ENCODE results near the gene CTIF.

CTIF gene

GRCh38 chr18:48575658-48576456 lies 37.0 kb downstream of the CTIF start:
- no peak for DNase-seq

DNA sequence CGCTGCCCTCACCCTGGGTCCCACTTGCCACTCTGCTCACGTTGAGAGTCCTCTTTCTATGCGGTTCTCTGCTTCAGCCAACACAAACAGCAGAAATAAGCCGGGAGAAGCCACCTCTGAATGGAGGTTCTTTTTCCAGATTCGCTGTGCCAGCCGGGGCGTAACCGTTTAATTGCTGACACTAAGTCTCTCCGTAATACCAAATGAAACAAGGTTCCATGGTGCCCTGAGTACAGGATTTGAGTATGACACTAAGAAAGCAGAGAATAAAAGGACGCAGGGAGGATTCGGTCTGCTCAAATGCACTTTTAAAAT lies 37.6 kb downstream of the CTIF start:
- DNase-seq, result no peak

- no peak for DNase-seq
Measured at GRCh38 chr18:48577478-48578190, 38.8 kb downstream of the CTIF start.

DNA sequence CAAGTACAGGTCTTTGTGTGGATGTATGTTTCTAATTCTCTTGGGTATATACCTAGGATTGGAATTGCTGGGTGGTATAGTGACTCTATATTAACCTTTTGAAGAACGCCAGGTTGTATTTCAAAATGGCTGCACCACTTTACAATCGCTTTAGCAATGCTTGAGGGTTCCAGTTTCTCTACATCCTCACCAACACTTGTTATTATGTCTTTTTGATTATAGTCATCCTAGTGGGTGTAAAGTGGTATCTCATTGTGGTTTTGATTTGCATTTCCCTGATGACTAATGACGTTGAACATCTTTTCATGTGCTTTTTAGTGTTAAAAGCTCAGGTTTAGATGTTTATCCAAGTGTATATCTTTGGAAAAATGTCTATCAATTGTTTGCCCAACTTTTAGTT lies 39.5 kb downstream of the CTIF start:
- no peak for DNase-seq

GRCh38 chr18:48580066-48580465 lies 41.2 kb downstream of the CTIF start:
- no peak for DNase-seq

DNA sequence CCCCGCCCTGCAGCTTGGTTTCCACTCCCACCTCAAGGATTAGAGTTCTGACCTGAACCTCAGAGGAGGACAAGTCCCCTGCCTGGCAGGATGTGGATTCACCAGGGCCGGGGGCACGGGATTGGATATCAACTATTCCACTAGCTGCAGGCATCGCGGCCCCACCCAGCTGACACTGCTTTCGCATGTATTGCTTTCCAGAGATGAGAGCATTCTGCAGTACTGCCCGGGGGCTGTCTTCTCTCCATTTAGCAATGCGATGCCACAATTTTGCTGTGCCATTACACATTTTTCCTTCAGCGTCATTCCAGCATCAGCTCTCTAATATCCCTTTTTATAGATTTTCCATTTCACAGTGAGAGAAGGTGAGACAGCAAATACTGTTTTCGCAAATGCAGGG lies 42.0 kb downstream of the CTIF start:
- DNase-seq, result no peak

DNA sequence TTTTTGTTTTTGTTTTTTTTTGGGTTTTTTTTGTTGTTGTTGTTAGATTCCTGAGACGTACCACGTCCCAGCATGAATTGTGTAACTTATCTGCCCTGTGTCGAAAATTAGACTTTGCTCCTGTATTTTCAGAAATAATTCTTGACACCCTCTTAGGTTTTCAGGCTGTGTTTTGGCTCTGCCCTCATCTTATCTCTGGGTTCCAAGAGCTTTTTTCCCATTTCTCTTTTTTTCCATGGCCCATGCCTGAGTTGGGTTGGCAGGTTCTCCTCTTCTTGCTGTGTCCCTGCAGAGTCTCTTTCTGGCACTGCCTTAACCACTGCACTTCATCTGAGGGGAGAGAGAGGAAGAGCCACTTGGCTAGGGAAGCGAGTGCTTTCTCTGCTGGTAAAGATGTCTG lies 42.4 kb downstream of the CTIF start:
- no peak for DNase-seq

- DNase-seq, result no peak
Measured at GRCh38 chr18:48581941-48582340, 43.1 kb downstream of the CTIF start.

DNA sequence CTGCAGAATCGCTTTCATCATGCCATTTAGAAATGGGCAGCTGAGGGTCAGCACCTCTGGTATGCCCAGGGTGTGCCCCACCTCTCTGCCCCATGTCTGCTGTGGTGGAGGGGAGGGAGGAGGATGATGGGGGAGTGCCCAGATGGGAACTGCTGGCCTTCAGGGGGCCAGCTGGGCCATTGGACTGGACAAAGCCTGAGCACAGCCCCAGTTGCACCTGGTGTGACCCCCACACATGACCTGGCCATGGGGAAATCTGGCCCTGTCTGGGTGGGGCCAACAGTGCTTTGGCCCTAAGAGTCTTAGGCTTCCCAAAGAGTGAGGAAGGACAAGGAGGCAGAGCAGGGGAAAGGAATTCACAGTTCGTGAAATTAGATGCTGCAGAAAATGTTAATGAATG lies 44.1 kb downstream of the CTIF start:
- no peak for DNase-seq

DNA sequence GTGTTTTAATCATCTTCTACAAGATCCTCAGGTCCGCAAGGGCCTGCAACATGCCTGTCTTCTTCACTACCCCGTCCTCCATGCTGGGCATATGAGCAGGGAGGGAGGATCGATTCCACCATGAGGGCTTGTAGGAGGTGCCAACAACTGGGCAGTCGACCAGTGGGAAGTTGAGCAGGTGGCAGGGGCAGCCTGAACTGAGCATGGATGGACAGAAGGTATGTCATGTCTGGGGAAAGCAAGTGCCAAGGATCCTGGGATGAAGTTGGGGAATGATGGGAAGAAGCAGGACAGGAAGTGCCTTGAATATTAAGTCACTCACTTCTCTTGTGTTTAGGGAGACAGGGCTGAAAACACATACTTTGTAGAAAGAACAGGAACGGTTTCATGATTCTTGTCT lies 44.7 kb downstream of the CTIF start:
- DNase-seq, result no peak

DNA sequence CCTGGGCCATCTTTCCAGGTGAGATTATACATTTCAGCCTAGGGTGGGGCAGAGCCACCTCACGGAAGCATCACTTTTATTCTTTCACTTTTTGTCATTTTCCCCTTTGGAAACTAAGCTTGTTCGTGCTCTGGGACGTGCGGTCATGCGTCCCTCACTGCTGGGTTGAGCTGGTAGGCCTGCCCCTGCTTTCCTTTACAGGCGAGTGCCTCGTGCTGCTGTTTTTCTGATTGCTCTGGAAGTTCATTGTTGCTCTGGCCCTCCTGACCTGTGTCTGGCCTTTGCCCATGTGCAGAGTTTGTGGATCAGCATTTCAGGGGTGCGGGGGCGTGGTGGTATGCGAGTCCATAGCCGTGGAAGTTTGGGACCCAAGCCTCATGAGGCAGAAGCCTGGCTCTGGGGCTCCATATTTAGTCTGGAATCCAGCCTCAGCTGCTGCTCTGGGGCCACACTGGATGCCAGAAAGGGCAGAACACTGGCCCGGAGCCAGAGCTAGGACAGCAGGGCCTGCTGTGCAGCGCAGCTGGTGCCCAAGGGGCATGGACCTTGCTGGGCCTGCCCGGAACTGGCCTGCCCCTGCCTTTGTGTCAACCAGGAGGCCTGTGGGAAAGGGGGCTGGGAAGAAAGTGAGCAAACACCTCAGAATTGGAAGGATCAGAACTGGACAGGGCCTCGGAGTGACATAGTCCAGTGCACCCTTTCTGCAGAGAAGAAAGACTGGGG lies 51.1 kb downstream of the CTIF start:
- peak in 1 of 2 experiments; percentile 84 for DNase-seq

GRCh38 chr18:48590678-48591077 lies 51.8 kb downstream of the CTIF start:
- DNase-seq, result peak; percentile 21 to 86

- no peak for DNase-seq
Measured at GRCh38 chr18:48592540-48593171, 53.8 kb downstream of the CTIF start.

- no peak for DNase-seq
Measured at GRCh38 chr18:48594471-48595094, 55.8 kb downstream of the CTIF start.

GRCh38 chr18:48595703-48596218 lies 56.9 kb downstream of the CTIF start:
- no peak for DNase-seq

DNA sequence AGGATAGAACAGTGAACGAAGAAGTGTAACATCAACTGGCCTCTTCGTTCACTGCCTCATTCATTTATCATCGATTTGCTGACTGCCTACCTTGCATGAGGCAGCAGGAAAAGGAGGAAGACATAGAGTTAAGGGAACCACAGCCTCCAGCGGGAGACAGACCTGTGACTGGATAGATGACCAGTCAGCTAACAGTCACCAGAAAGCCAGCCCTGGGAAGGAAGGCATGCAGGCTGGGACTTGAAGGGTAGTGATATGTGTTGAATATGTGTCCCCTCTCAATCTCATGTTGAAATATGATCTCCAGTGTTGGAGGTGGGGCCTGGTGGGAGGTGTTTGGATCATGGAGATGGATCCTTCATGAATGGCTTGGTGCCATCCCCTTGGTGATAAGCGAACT lies 58.3 kb downstream of the CTIF start:
- DNase-seq, result no peak

DNA sequence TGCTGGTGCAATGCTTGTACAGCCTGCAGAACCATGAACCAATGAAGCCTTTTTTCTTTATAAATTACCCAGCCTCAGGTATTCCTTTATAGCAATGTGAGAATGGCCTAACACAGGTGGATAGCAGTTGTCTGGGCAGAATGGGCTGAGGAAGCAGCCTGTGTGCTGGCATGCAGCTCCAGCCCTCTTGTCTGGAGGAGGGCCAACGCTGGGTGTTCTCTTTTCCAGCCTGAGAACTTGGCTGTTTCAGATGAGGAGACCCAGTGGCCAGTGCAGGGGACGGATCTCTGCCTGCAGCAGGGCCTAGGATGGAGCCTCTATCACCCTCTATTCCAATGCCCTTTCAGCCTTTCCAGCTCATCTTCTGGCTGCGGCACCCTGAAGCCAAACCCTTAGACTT lies 58.8 kb downstream of the CTIF start:
- DNase-seq, result no peak

GRCh38 chr18:48599391-48599790 lies 60.6 kb downstream of the CTIF start:
- no peak for DNase-seq

DNA sequence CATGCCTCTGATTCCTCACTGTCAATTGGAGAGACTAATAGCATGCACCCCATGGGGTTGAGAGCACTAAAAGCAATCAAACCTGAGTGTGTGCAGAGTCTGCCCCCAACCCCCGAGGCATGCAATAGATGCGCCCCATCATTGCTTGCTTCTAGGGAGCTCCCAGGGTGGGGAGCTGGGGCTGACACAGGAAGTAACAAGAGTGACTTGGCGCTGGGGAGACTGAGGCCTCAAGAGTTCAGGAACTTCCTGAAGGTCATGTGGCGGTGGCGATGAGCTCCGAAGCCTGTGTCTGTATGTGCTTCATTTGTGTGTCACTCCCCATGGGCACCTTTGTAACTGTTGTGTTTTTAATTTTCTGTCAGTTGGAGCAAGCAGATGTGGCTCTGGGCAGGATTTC lies 61.2 kb downstream of the CTIF start:
- no peak for DNase-seq

DNA sequence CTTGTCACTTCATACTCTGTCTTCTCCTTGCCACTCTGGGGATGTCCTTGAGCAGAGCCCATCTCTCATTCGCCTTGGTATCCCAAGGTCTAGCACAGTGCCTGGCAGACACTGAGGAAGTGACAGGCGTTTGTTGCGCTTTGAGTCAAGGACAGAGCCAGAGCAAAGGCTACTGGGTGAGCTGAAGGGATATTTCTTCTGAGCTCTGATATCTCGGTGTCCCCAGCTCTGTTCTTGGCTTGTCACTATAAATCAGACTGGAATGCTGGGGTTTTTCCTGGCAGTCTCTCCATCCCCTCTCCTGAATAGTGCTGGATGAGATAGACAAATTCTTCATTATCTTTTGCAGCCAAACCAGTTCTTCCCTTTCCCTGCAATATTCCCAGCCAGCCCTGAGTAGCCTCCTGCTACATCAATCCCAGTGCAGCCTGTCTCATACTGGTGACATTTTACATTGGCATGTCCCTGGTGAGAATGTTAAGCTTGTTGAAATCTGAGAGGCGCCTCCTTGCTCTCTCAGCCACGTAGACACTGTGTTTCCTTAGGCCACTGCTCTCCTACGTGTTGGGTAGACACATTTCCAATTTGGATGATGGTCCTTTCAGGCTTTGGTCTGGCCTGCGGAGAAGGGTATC lies 61.7 kb downstream of the CTIF start:
- DNase-seq, result no peak

- DNase-seq, result no peak
Measured at GRCh38 chr18:48601343-48601742, 62.5 kb downstream of the CTIF start.

DNA sequence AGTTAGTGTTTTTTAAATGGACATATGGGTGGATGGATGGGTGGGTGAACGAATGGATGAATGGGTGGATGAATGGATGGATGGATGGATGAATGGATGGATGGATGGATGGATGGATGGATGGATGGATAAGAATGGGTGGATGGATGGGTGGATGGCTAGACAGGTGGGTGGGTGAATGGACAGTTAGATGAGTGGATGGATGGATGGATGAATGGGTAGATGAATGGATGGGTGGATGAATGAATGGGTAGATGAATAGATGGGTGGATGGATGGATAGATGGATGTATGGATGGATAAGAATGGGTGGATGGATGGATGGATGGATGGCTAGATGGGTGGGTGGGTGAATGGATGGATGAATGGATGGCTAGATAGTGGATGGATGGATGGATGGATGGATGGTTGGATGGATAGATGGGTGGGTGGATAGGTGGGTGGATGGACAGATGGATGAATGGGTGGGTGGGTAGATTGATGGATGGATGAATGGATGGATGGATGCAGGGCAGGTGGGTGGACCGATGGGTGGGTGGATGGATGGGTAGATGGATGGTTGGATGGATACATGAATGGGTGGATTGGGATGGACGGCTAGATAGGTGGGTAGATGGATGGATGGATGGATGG lies 64.0 kb downstream of the CTIF start:
- no peak for DNase-seq

Data from NCI-H446 (cell line).